ENCODE measurements around the gene NDP.

Gene NDP

DNA sequence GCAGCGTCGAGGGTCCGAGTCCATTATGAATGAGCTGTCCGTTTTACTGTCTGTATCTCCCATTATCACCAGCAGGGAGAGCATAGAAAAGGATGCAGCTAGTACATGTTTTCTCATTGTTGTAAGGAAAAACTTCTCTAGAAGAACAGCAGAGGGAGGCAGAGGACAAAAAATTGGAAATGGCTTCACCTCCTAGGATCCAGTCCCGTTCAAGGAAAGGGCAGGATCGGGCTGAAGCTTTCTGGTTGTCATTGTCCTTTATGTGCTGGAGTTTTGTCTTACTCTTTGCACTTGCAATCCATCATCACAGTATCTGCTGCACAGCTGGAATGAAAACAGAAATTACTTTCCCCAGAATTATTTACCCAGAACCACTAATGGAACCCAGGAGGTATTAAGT, 14.7 kb downstream of the NDP start:
- no peak overlapping the region for H3K4me3 Mint-ChIP-seq
- peak overlapping the region in 1 of 3 experiments; percentile 37 for H3K27ac Mint-ChIP-seq
- H3K4me1 Mint-ChIP-seq: peaks cover 7% of the 10 kb centered on the region
- H3K9me3 Mint-ChIP-seq: peaks cover 8% of the 10 kb centered on the region
- no peaks in the 10 kb centered on the region for H3K27me3 Mint-ChIP-seq (ENCODE audit: low read depth)
- no peaks in the 10 kb centered on the region for H3K36me3 Mint-ChIP-seq (ENCODE audit: low read depth)
- TF ChIP-seq, protein P1, sequence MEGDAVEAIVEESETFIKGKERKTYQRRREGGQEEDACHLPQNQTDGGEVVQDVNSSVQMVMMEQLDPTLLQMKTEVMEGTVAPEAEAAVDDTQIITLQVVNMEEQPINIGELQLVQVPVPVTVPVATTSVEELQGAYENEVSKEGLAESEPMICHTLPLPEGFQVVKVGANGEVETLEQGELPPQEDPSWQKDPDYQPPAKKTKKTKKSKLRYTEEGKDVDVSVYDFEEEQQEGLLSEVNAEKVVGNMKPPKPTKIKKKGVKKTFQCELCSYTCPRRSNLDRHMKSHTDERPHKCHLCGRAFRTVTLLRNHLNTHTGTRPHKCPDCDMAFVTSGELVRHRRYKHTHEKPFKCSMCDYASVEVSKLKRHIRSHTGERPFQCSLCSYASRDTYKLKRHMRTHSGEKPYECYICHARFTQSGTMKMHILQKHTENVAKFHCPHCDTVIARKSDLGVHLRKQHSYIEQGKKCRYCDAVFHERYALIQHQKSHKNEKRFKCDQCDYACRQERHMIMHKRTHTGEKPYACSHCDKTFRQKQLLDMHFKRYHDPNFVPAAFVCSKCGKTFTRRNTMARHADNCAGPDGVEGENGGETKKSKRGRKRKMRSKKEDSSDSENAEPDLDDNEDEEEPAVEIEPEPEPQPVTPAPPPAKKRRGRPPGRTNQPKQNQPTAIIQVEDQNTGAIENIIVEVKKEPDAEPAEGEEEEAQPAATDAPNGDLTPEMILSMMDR (IDR thresholded peaks at IDR 0.05; ENCODE audit: unreplicated experiment in 3 of 3): peak; percentile 64 to 82 (median 73)

DNA sequence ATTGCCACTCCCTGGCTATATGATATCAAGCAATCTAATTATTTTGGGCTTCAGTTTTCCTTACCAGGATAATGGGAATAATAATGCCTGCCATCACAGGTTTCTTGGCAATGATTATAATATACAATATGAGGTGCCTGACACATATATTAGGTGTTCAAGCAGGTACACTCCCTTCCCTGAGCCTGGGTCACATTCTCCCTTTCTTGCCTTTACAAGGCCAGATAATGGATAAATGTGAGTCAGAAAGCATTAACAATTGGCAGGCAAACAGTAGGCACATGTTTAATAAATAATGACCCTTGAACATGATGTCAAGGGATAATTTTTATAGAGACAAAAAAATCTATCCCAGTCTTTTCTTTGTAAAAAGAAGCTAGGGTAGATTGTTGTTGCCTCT, 17.2 kb downstream of the NDP start:
- H3K4me1 Mint-ChIP-seq: peaks cover 7% of the 10 kb centered on the region
- TF ChIP-seq, protein P1 (IDR thresholded peaks at IDR 0.05; ENCODE audit: unreplicated experiment in 3 of 3): no peak

DNA sequence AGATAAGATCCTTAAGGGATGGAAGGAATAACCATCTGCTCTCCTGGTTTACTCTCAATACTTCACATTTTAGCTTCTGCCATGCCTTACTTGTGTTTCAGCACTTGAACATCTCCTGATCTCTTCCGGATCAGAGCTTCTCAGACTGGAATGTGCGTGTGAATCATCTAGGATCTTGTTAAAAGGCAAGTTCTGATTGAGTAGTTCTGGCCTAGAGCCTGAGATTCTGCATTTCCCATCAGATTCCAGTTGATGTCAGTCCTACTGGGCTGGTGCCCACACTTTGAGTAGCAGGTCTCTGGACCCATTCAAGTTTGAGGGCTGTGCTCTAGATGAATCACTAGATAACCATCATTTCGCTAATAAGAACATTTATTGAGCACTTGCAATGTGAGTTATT, 20.0 kb downstream of the NDP start:
- TF ChIP-seq, protein P1 (IDR thresholded peaks at IDR 0.05; ENCODE audit: unreplicated experiment in 3 of 3): no peak
- Mint-ChIP-seq H3K9me3 (peaks cover 5% of the 10 kb centered on the region), H3K36me3 (ENCODE audit: low read depth) (no peaks in the 10 kb centered on the region), H3K27me3 (ENCODE audit: low read depth) (no peaks in the 10 kb centered on the region), H3K27ac (no peak overlapping the region), H3K4me1 (peaks cover 8% of the 10 kb centered on the region), H3K4me3 (no peak overlapping the region)

More for the DNA sequence above, 17.2 kb downstream of the NDP start:
- H3K4me3 Mint-ChIP-seq: no peak overlapping the region
- no peaks in the 10 kb centered on the region for H3K36me3 Mint-ChIP-seq (ENCODE audit: low read depth)
- peaks cover 5% of the 10 kb centered on the region for H3K9me3 Mint-ChIP-seq
- H3K27ac Mint-ChIP-seq: no peak overlapping the region
- H3K27me3 Mint-ChIP-seq (ENCODE audit: low read depth): no peaks in the 10 kb centered on the region

DNA sequence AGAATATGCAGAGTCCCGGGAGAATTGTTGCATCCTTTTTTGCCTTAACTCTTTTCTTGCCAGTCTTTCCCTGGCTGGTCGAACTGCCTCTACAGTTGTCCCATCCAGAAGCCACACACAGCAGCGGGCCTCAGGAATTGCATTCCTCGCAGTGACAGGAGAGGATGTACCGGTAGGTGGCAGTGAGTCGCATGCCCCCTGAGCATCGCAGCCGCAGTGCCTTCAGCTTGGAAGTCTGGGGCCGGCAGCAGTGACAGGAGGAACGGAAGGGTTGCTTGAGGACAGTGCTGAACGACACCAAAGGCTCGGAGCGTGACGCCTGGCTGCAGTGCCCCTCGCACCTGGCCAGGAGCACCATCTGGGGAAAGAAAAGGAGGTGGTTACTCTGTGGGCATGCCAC, 23.5 kb downstream of the NDP start:
- TF ChIP-seq, protein P1 (IDR thresholded peaks at IDR 0.05; ENCODE audit: unreplicated experiment in 3 of 3): peak; percentile 29 to 40 (median 34)
- Mint-ChIP-seq H3K27ac (no peak overlapping the region), H3K27me3 (ENCODE audit: low read depth) (no peaks in the 10 kb centered on the region), H3K4me1 (peaks cover 7% of the 10 kb centered on the region), H3K36me3 (ENCODE audit: low read depth) (no peaks in the 10 kb centered on the region), H3K9me3 (peaks cover 4% of the 10 kb centered on the region), H3K4me3 (no peak overlapping the region)

DNA sequence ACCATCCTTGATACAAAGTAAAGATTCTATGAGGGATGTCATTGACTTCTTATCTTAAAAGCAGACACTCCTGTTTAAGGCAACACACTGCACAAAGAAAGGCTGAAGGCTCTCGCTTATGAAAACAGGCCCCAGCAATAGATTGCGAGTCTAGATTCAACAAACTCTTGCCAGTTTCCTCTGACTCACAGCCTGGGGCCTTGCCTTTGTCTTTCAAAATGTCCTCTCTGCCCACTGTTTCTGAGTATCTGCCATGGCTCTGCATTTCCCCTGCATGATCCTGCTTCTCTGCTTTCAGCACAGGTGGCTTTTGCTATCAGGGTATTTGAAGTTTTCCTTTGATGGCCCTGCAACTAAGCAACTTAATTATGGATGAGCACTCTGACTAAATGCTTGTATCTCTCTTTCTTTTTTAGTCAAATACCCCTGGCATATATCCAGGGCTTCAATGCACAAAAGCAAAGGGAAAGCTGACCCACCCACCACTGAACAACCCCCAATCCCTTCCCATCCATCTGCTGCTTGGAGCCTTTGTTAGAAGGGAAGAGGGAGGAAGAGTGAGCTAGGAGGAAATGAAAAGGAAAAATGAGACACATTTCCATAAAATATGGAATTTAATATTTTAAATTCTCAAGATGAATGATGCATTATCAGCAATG, 32.2 kb downstream of the NDP start:
- H3K27ac Mint-ChIP-seq: peak overlapping the region in 1 of 3 experiments; percentile 13
- H3K4me3 Mint-ChIP-seq: no peak overlapping the region
- no peaks in the 10 kb centered on the region for H3K36me3 Mint-ChIP-seq (ENCODE audit: low read depth)
- H3K9me3 Mint-ChIP-seq: no peaks in the 10 kb centered on the region
- TF ChIP-seq, protein P1 (IDR thresholded peaks at IDR 0.05; ENCODE audit: unreplicated experiment in 3 of 3): no peak
- H3K27me3 Mint-ChIP-seq (ENCODE audit: low read depth): no peaks in the 10 kb centered on the region
- H3K4me1 Mint-ChIP-seq: peaks cover 5% of the 10 kb centered on the region
